Fibroblast of peridontal ligament (primary cell): Measurements from ENCODE around the gene IFNAR1.
"Not testable (repeated sequence)": the region's sequence is repeated elsewhere in the genome, so short reads cannot be mapped to it uniquely, and the experiment has no call there.

Experiments
- DNase-seq: peaks from one replicate; pipeline ENCODE4 v3.0.0-alpha.2; 2010; ENCODE audit errors: extremely low read depth

The IFNAR1 gene

GRCh38 chr21:33348706-33349105 lies 23.9 kb downstream of the IFNAR1 start:
- DNase-seq, result no peak

DNA sequence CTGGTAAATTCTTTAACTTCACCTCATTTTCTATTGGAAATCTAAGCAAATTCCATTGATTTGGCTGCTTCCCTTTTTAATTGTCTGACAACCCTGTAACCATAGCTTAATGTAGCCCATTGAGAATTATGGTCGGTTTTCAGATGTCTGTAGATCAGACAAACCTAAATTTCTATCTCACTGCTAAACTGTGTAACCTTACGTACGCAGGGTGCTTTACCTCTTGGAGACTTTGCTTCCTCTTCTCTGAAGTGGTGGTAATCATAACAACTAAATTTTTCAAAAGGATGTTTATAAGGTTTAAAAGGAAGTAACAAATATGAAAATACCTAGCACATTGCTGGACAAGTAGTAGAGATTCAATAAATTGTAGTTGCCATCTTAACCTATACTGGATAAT lies 25.9 kb downstream of the IFNAR1 start:
- DNase-seq, result no peak

DNA sequence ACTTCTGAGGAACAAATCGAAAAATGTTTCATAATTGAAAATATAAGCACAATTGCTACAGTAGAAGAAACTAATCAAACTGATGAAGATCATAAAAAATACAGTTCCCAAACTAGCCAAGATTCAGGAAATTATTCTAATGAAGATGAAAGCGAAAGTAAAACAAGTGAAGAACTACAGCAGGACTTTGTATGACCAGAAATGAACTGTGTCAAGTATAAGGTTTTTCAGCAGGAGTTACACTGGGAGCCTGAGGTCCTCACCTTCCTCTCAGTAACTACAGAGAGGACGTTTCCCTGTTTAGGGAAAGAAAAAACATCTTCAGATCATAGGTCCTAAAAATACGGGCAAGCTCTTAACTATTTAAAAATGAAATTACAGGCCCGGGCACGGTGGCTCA lies 30.6 kb downstream of the IFNAR1 start:
- peak; percentile 16 for DNase-seq

GRCh38 chr21:33355996-33356395 lies 31.2 kb downstream of the IFNAR1 start:
- no peak for DNase-seq

GRCh38 chr21:33357177-33357576 lies 32.4 kb downstream of the IFNAR1 start:
- no peak for DNase-seq

DNA sequence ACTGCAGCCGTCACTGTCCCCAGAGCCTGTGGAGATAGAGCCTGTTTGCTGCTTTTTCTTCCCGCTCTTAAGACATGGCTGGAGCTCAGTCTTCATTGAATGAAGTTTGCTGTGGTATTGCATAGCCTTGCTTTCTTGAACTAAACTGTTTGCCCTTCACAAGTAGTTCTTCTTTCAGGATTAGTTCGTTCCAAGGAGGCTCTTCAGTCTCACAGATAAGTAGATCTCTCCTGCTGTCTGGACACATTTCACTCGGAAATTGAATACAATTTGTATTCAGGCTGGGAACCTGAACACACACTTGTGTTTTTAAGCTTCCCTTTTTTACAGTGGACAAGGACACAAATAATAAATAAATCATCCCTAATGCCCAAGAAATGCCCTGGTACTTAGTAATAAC lies 34.7 kb downstream of the IFNAR1 start:
- DNase-seq, result no peak

DNA sequence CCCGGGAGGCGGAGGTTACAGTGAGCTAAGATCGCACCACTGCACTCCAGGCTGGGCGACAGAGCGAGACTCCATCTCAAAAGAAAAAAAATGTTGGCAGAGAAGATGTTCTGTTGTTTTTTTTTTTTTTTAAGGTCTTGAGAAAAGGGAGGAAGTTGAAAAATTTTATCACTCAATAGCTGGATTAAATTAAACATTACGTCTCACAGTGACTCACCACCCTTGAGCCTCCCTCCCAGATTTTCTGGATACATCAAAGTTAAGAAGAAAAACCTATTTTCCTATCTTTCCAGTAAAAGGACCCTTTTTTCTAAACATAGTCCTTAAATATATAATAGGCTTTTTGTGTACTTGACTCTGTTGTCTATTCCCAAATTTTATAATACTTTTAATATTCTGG lies 35.5 kb downstream of the IFNAR1 start:
- DNase-seq, result peak; percentile 57

DNA sequence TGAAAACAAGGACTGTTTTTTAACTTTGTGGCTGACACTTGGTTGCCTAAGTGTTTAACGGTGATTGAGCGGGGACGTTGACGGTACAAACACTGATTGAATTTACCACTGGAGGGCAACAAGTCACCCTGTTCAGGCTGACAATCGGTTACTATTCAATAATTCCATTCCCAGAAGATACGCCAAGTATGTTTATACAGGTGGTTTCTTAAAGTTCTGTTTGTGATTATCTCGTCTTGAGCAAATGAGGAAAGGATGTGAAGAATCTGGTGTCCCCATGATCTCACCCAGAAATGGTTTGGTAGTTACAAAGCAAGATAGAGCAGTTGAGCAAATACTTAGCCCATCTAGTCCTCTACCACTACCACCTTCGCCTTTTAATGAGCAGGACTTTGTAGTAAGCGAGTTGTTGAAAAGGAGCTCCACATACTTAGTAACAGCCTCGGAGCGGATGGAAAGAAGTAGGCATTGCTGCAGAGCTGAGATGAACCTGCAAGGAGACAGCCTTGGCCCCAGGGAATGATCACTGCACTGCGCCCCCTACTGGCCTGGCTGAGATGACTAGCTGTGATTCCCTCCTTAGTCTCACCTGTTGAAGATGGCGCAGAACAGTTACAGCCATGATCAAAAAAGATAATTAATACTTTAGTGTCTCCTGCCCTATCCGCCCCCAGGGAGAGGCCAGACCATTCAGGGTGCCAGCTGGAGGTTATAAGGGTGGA lies 36.3 kb downstream of the IFNAR1 start:
- peak; percentile 76 for DNase-seq

- no peak for DNase-seq
Observed at GRCh38 chr21:33362044-33362555, 37.3 kb downstream of the IFNAR1 start.

DNA sequence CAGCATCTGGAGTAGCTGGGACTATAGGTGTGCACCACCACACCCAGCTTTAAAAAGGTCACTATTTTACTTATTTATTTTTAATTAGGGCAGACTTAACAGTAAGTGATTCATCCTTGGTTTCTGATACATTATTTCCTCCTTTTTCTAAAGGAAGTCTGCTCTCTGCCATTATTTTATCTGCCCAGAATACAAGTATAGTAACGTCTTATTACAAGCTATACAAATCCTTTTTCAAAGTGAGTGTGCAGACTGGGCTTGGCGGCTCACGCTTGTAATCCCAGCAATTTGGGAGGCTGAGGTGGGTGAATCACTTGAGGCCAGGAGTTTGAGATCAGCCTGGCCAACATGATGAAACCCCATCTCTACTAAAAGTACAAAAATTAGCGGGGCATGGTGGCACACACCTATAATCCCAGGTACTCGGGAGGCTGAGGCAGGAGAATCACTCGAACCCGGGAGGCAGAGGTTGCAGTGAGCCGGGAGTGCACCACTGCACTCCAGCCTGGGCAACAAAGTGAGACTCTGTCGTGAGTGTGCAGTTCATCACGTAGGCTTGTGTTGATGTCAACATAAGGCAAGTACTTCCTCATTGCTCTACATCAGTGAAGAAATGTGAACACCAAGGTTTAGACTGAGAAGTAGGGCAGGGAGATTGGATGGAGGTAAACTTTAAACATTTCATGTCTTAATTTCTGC lies 39.3 kb downstream of the IFNAR1 start:
- not testable (repeated sequence) for DNase-seq

- no peak for DNase-seq
Observed at GRCh38 chr21:33364830-33365229, 40.1 kb downstream of the IFNAR1 start.

GRCh38 chr21:33367309-33367973 lies 42.7 kb downstream of the IFNAR1 start:
- DNase-seq, result no peak

- no peak for DNase-seq
Observed at GRCh38 chr21:33368124-33368523, 43.4 kb downstream of the IFNAR1 start.

DNA sequence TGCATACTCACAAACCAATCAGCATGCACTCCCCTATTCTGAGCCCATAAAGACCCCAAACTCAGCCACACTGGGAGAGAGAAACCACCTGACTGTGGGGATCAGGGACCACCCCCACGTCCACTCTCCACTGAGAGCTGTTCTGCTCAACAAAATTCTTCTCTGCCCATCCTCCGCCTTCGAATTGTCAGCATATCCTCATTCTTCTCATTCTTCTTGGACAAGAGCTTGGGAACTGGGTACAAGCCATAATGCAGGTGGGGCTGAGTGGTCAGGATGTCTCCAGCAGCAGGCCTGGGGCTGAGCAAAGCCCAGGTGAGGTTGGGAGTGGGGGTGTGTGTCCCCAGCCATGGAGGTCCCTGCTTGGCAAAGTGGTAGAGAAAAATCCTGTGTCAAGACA lies 43.8 kb downstream of the IFNAR1 start:
- DNase-seq, result no peak

GRCh38 chr21:33369586-33369985 lies 44.8 kb downstream of the IFNAR1 start:
- no peak for DNase-seq

- DNase-seq, result no peak
Observed at GRCh38 chr21:33370305-33370704, 45.5 kb downstream of the IFNAR1 start.

- DNase-seq, result no peak
Observed at GRCh38 chr21:33371366-33371765, 46.6 kb downstream of the IFNAR1 start.

DNA sequence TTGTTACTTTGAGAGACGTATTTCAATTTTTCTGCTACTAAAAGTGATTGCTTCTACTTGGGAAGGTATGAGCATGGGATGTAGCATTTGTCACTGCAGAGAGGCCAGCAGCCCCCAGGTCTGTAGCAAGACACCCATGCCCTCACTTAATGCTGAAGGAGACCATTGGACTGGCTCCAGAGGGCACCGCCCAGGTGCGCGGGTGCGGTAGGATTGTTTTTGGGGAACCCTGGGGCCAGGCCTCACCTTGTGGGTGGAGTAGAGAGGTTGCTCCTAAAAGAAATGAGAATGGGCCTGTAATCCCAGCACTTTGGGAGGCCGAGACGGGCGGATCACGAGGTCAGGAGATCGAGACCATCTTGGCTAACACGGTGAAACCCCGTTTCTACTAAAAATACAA lies 47.8 kb downstream of the IFNAR1 start:
- no peak for DNase-seq

DNA sequence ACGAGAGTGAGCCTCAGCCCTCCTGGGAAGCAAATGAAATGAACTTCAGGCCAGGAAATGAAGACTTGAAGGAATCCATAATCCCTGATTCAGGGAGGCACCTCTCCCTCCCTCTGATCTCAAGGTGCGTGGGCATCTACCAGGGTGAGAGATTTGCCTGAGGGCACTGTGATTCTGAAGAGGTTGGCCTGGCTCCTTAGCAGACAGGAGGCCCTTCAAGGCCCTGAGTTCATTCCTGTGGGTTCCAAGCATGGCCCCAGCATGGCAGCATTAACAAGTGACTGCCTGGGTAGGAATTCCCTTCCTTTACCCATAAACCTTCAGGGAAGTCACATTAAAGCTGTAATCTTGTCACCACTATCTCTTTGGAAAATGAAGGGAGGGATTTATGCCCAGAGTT lies 48.7 kb downstream of the IFNAR1 start:
- no peak for DNase-seq

- no peak for DNase-seq
Observed at GRCh38 chr21:33374080-33374449, 49.3 kb downstream of the IFNAR1 start.

GRCh38 chr21:33374450-33375096 lies 49.8 kb downstream of the IFNAR1 start:
- peak; percentile 64 for DNase-seq

DNA sequence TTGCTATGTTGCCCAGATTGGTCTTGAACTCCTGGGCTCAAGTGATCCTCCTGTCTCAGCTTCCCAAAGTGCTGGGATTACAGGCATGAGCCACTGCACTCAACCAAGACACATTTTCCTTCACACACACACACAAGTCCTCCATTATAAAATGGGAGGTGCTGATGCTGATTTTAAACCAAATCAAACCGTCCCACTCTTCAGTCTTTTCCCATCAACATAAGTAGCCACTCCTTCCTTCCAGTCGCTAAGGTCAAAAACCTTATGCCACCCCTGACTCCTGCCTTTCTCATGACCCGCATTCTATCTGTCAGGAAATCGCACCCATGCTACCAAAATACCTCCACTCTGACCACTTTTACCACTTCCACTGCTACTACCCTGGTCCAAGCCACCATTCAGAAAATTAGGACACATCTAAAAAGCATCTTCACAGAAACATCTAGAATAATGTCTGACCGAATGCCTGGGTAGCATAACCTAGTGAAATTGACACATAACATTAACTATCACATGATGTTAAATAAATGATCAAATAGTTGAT lies 50.4 kb downstream of the IFNAR1 start:
- DNase-seq, result no peak
